ENCODE measurements around the gene SNX1.

SNX1 gene

GRCh38 chr15:64146885-64147681, 51.3 kb downstream of the SNX1 start:
- DNase-seq = no peak

GRCh38 chr15:64148168-64148567, 52.4 kb downstream of the SNX1 start:
- DNase-seq = no peak

GRCh38 chr15:64148581-64148980, 52.8 kb downstream of the SNX1 start:
- DNase-seq = no peak

GRCh38 chr15:64149424-64149823, 53.6 kb downstream of the SNX1 start:
- peak in 1 of 2 experiments; percentile 40 for DNase-seq

- DNase-seq = no peak
These were observed 54.3 kb downstream of the SNX1 start for GRCh38 chr15:64149893-64150578.

GRCh38 chr15:64151727-64152506, 56.1 kb downstream of the SNX1 start, which contains the start of gene SNX22:
SNX22 (plus strand) TSS chr15:64151731; CDS start chr15:64151776, 45 bp downstream.
- DNase-seq = peak; percentile 42 to 48

- DNase-seq = peak in 1 of 2 experiments; percentile 22
These were observed 57.0 kb downstream of the SNX1 start for GRCh38 chr15:64152507-64153387.

- peak; percentile 87 for DNase-seq
These were observed 57.9 kb downstream of the SNX1 start for GRCh38 chr15:64153480-64154367.

- no peak for DNase-seq
These were observed 60.2 kb downstream of the SNX1 start for GRCh38 chr15:64155802-64156651.

- no peak for DNase-seq
These were observed 61.0 kb downstream of the SNX1 start for GRCh38 chr15:64156652-64157331.

GRCh38 chr15:64157599-64158125, 61.9 kb downstream of the SNX1 start:
- DNase-seq = no peak

GRCh38 chr15:64158363-64159134, 62.8 kb downstream of the SNX1 start:
- DNase-seq = no peak

GRCh38 chr15:64161688-64162477, 66.1 kb downstream of the SNX1 start:
- DNase-seq = no peak

GRCh38 chr15:64162478-64162868, 66.7 kb downstream of the SNX1 start:
- DNase-seq = no peak

GRCh38 chr15:64162869-64163658, 67.3 kb downstream of the SNX1 start, which contains the start of gene PPIB:
PPIB (minus strand) TSS chr15:64163022; CDS start chr15:64162986, 36 bp downstream.
- peak; percentile 97 to 98 for DNase-seq

GRCh38 chr15:64163659-64164362, 68.0 kb downstream of the SNX1 start:
- DNase-seq = no peak
